ENCODE data around the gene TUB.

Gene TUB

DNA sequence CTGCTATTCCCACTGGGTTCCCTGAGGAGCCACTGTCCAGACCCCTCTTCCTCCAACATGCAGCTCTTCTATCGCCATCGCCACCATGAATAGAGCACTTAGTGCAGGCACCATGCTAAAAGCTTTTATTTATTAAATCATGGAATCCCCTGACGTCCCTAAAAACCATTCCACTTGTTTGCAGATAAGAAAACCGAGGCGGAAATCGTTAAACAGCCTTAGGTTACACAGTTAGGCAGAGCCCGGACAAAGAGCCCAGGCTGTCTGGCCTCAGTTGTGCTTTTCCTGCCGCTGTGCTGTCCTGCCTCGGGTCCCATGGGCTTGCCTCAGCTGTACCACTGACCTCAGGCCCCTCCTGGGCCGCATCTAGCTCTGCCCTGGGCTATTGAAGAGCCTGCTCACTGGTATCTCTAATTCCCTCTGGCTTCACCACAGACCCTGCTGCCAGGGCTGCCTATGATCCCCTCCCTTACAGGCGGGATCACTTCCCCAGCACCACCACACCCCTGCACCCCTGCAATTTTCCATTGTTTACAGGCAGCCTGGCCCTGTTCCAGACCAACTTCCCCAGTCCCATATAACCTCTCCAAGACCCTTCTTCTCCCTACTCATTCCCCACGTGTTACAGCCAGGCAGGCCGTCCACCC is 13.0 kb upstream of the TUB start:
- TF ChIP-seq, protein P1, sequence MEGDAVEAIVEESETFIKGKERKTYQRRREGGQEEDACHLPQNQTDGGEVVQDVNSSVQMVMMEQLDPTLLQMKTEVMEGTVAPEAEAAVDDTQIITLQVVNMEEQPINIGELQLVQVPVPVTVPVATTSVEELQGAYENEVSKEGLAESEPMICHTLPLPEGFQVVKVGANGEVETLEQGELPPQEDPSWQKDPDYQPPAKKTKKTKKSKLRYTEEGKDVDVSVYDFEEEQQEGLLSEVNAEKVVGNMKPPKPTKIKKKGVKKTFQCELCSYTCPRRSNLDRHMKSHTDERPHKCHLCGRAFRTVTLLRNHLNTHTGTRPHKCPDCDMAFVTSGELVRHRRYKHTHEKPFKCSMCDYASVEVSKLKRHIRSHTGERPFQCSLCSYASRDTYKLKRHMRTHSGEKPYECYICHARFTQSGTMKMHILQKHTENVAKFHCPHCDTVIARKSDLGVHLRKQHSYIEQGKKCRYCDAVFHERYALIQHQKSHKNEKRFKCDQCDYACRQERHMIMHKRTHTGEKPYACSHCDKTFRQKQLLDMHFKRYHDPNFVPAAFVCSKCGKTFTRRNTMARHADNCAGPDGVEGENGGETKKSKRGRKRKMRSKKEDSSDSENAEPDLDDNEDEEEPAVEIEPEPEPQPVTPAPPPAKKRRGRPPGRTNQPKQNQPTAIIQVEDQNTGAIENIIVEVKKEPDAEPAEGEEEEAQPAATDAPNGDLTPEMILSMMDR (IDR thresholded peaks at IDR 0.05; ENCODE audit: control insufficient read depth, extremely low read depth, insufficient read depth), result no peak
- no peak overlapping the region for H3K4me3 ChIP-seq (ENCODE audit: low read depth, low read length)
- no peak for DNase-seq (ENCODE audit: low read depth)

GRCh38 chr11:8068605-8069221 is 12.3 kb upstream of the TUB start:
- TF ChIP-seq, protein P1 (IDR thresholded peaks at IDR 0.05; ENCODE audit: control insufficient read depth, extremely low read depth, insufficient read depth), result no peak
- H3K4me3 ChIP-seq (ENCODE audit: low read depth, low read length), result no peak overlapping the region
- DNase-seq (ENCODE audit: low read depth), result peak; percentile 46

DNA sequence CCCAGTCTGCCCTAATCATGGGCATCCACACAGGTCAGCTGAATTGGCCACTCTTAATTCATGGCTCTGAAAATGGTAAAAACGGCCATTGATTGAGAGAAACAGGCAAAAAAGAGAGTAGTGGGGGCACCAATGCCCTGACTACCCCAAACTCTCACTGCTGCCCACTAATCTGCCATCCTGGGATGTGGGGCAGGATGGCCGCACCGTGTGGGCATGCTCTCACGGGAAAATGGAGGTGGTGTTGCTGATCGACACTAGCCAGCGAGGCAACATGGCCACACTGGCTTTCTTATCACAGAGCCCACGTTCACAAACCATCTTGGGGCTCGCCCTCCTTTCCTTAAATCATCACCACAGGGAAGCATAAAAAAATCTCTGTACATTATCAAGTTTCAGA is 11.2 kb upstream of the TUB start:
- H3K4me3 ChIP-seq (ENCODE audit: low read depth, low read length), result no peak overlapping the region
- no peak for DNase-seq (ENCODE audit: low read depth)
- TF ChIP-seq, protein P1 (IDR thresholded peaks at IDR 0.05; ENCODE audit: control insufficient read depth, extremely low read depth, insufficient read depth), result no peak

DNA sequence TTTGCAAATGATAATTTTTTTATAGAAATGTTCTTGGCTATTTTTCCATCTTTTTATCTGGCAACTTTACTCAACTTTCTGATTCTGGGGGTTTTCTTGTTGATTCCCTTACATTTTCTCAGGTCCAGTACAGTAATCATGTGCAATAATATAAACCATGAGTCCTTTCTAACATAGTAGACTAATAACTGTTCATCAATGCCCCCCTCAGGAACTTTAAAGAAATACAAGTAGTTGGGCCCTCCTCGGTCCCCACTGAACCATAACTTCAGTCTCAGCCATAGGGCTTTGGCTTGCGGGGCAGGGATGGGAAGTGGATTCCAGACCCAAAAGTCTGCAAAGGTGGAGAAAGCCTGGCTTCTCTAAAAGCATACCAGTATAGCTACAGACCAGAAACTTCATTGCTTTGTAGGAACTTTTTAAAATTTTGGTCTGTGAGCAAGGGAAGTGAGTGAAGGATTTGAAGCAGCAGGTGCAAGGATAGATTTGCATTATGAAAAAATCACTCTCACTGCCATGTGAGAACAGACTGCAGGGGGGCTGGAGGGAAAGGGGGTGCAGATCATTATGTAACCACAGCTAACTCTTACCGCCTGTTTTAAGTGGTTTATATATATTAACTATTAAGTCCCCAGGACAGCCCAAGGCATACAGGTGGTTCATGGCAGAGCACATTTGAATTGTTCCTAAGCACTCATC is 10.4 kb upstream of the TUB start:
- TF ChIP-seq, protein P1 (IDR thresholded peaks at IDR 0.05; ENCODE audit: control insufficient read depth, extremely low read depth, insufficient read depth), result peak; percentile 27; the same call in 1 of the 2 replicates
- no peak for DNase-seq (ENCODE audit: low read depth)
- no peak overlapping the region for H3K4me3 ChIP-seq (ENCODE audit: low read depth, low read length)

DNA sequence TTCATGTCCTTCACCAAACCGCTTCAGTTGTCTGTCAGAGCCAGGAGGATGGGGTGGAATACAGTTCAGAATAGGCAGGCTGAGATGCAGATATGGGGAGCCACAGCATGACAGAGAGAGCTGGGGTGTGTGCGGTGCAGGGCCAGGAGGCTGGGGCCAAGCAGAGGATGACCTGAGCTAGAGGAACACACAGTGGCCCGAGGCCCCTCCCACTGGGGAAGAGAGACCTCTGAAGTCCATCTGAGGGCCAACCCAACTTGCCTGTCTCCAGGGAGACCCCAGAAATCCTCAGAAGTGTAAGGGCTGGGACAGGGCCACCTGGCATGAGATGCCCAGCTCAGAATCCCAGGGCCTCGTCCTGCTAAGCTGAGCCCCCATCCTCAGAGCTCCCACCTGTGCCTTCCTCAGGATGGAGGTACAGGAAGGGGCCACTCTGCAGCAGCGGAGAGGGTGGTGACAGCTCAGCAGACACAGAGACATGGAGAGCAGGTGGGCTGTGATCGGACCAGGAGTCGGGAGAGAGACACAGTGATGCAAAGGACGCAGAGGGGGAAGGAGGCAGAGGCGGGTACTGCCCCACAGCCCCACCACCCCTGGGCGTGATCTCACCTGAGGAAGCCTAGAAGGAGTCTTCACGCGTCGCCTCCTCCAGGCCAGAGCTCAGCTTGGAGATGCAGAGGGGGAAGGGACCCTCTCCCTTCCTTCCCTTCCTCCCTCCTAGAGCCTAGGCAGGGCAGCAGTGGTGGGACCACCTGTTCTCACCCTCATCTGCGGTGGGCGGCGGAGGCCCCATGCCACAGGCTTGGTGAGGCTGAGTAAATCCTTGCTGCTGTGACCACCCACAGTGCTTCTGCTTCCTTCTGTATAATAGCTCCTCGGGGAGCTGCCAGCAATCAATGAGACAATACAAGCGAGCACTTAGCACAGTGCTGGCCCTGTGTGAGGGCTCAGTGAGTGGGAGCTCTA is 9.1 kb upstream of the TUB start:
- H3K4me3 ChIP-seq (ENCODE audit: low read depth, low read length), result no peak overlapping the region
- DNase-seq (ENCODE audit: low read depth), result no peak
- TF ChIP-seq, protein P1 (IDR thresholded peaks at IDR 0.05; ENCODE audit: control insufficient read depth, extremely low read depth, insufficient read depth), result no peak

GRCh38 chr11:8075119-8075726 is 5.8 kb upstream of the TUB start:
- no peak for DNase-seq (ENCODE audit: low read depth)
- H3K4me3 ChIP-seq (ENCODE audit: low read depth, low read length), result no peak overlapping the region
- TF ChIP-seq, protein P1 (IDR thresholded peaks at IDR 0.05; ENCODE audit: control insufficient read depth, extremely low read depth, insufficient read depth), result no peak

All from LNCaP clone FGC (cell line).